H9 (cell line): ENCODE measurements around the gene HS6ST1. TPM values are rescaled to one million over a fixed set of nuclear protein-coding genes. Genes with fewer than 3 reads are reported as not detected.

Experiments
- DNase-seq: peaks from one replicate; pipeline ENCODE4 v3.0.0-alpha.2; 2017
- H2AFZ ChIP-seq: one replicate; pipeline ENCODE4 v1.6.1; 2013; ENCODE audit warnings: mild to moderate bottlenecking, low read length, control low read depth, moderate library complexity
- H2AK5ac ChIP-seq: 2 replicates; pipeline ENCODE4 v1.6.1; 2013; ENCODE audit warnings: low read length, control low read depth, mixed read lengths; ENCODE audit not compliant: insufficient read length
- H2BK120ac ChIP-seq: one replicate; pipeline ENCODE4 v1.6.1; 2013; ENCODE audit warnings: low read depth, mild to moderate bottlenecking, low read length, control low read depth, inconsistent platforms; ENCODE audit not compliant: poor library complexity, severe bottlenecking
- H2BK12ac ChIP-seq: 2 replicates; pipeline ENCODE4 v1.6.1; 2013; ENCODE audit warnings: low read length, control low read depth, mixed read lengths, low read depth; ENCODE audit not compliant: insufficient read length
- H2BK15ac ChIP-seq: 2 replicates; pipeline ENCODE4 v1.6.1; 2013; ENCODE audit warnings: low read depth, low read length, control low read depth
- H2BK20ac ChIP-seq: one replicate; pipeline ENCODE4 v1.6.1; 2013; ENCODE audit warnings: low read depth, mild to moderate bottlenecking, low read length, control low read depth, inconsistent platforms; ENCODE audit not compliant: poor library complexity, severe bottlenecking
- H2BK5ac ChIP-seq: 2 replicates; pipeline ENCODE4 v1.6.1; 2013; ENCODE audit warnings: low read length, control low read depth, mixed read lengths; ENCODE audit not compliant: insufficient read length
- H3K14ac ChIP-seq: 2 replicates; pipeline ENCODE4 v1.6.1; 2013; ENCODE audit warnings: low read length, control low read depth; ENCODE audit not compliant: insufficient read depth
- H3K18ac ChIP-seq: 2 replicates; pipeline ENCODE4 v1.6.1; 2013; ENCODE audit warnings: low read depth, mild to moderate bottlenecking, mixed read lengths, low read length, control low read depth; ENCODE audit not compliant: insufficient read length
- H3K23ac ChIP-seq: 2 replicates; pipeline ENCODE4 v1.6.1; 2013; ENCODE audit warnings: low read length, control low read depth, mixed read lengths, low read depth; ENCODE audit not compliant: insufficient read length
- H3K23me2 ChIP-seq: 2 replicates; pipeline ENCODE4 v1.6.1; 2013; ENCODE audit warnings: low read depth, mild to moderate bottlenecking, mixed read lengths, low read length, control low read depth; ENCODE audit not compliant: insufficient read length, poor library complexity, severe bottlenecking
- H3K27ac ChIP-seq: 2 replicates; pipeline ENCODE4 v1.5.1; 2013; ENCODE audit warnings: low read length, control low read depth, mixed read lengths, low read depth; ENCODE audit not compliant: insufficient read length
- H3K27me3 ChIP-seq: 2 replicates; pipeline ENCODE4 v1.6.1; 2013; ENCODE audit warnings: low read length, control low read depth, inconsistent platforms; ENCODE audit not compliant: insufficient read depth
- H3K4ac ChIP-seq: 2 replicates; pipeline ENCODE4 v1.6.1; 2013; ENCODE audit warnings: low read depth, mild to moderate bottlenecking, control low read depth, inconsistent platforms, low read length, moderate library complexity
- H3K4me1 ChIP-seq: 2 replicates; pipeline ENCODE4 v1.6.1; 2013; ENCODE audit warnings: low read length, control low read depth, inconsistent platforms; ENCODE audit not compliant: insufficient read depth
- H3K4me2 ChIP-seq: 2 replicates; pipeline ENCODE4 v1.6.1; 2013; ENCODE audit warnings: low read length, control low read depth, mixed read lengths; ENCODE audit not compliant: insufficient read length, insufficient read depth
- H3K56ac ChIP-seq: 2 replicates; pipeline ENCODE4 v1.6.1; 2013; ENCODE audit warnings: low read depth, mild to moderate bottlenecking, mixed read lengths, low read length, control low read depth; ENCODE audit not compliant: insufficient read length
- H3K79me1 ChIP-seq: 2 replicates; pipeline ENCODE4 v1.6.1; 2013; ENCODE audit warnings: low read depth, mild to moderate bottlenecking, moderate library complexity, low read length, control low read depth, inconsistent platforms; ENCODE audit not compliant: insufficient read depth, poor library complexity, severe bottlenecking
- H3K79me2 ChIP-seq: 2 replicates; pipeline ENCODE4 v1.6.1; 2013; ENCODE audit warnings: low read length, control low read depth, inconsistent platforms; ENCODE audit not compliant: insufficient read depth
- H3K9ac ChIP-seq: 2 replicates; pipeline ENCODE4 v1.6.1; 2013; ENCODE audit warnings: low read length, control low read depth, mixed read lengths; ENCODE audit not compliant: insufficient read length; ENCODE audit errors: extremely low read depth
- H3K9me3 ChIP-seq: one replicate; pipeline ENCODE4 v1.6.1; 2013; ENCODE audit warnings: low read depth, low read length, inconsistent platforms; ENCODE audit not compliant: control insufficient read depth
- H3T11ph ChIP-seq: one replicate; pipeline ENCODE4 v1.6.1; 2013; ENCODE audit warnings: mild to moderate bottlenecking, low read length, control low read depth, inconsistent platforms
- H4K20me1 ChIP-seq: one replicate; pipeline ENCODE4 v1.6.1; 2013; ENCODE audit not compliant: control insufficient read depth, insufficient read length, insufficient read depth
- H4K5ac ChIP-seq: 2 replicates; pipeline ENCODE4 v1.6.1; 2013; ENCODE audit warnings: low read depth, mild to moderate bottlenecking, mixed read lengths, low read length, control low read depth; ENCODE audit not compliant: insufficient read length
- H4K8ac ChIP-seq: replicated peaks from 2 replicates; pipeline ENCODE4 v1.6.1; 2013; ENCODE audit warnings: low read length, control low read depth, mixed read lengths, low read depth; ENCODE audit not compliant: insufficient read length
- H4K91ac ChIP-seq: 2 replicates; pipeline ENCODE4 v1.6.1; 2013; ENCODE audit warnings: low read depth, mild to moderate bottlenecking, moderate library complexity, mixed read lengths, low read length, control low read depth; ENCODE audit not compliant: insufficient read length
- H3K27ac Mint-ChIP-seq, 3 experiments: 2 replicates in 2 of 3; 3 replicates in 1 of 3; pipeline ENCODE4 v1.8.0; 2020 to 2021; ENCODE audit warnings: mixed read lengths in 3 of 3, mild to moderate bottlenecking in 1 of 3, moderate library complexity in 1 of 3
- H3K27me3 Mint-ChIP-seq: 2 replicates; pipeline ENCODE4 v1.8.0; 2021; ENCODE audit warnings: low read depth, mild to moderate bottlenecking, moderate library complexity, mixed read lengths
- H3K36me3 Mint-ChIP-seq, 3 experiments: 2 replicates in 2 of 3; 3 replicates in 1 of 3; pipeline ENCODE4 v1.8.0; 2020 to 2021; ENCODE audit warnings: low read depth in 3 of 3, mixed read lengths in 3 of 3; ENCODE audit not compliant: insufficient read depth in 1 of 3
- H3K4me1 Mint-ChIP-seq, 2 experiments: 2 replicates each; pipeline ENCODE4 v1.8.0; 2020; ENCODE audit warnings: mixed read lengths in 2 of 2
- H3K4me3 Mint-ChIP-seq, 2 experiments: 2 replicates in 1 of 2; 3 replicates in 1 of 2; pipeline ENCODE4 v1.8.0; 2020 to 2021; ENCODE audit warnings: mild to moderate bottlenecking in 2 of 2, mixed read lengths in 2 of 2, moderate library complexity in 1 of 2
- H3K9me3 Mint-ChIP-seq, 2 experiments: 2 replicates in 1 of 2; 3 replicates in 1 of 2; pipeline ENCODE4 v1.8.0; 2020; ENCODE audit warnings: mild to moderate bottlenecking in 2 of 2, mixed read lengths in 2 of 2, moderate library complexity in 1 of 2
- CTCF ChIP-seq: fragments of 200-600 bp; sonication (generic); conservative IDR thresholded peaks from 3 replicates; pipeline ENCODE4 v1.8.0; 2021; ENCODE audit warnings: antibody characterized with exemption, mild to moderate bottlenecking
- WGBS: extraction: QIAGEN DNeasy Blood & Tissue Kit; methylation state at CpG from one replicate; pipeline ENCODE4 v1.1.7; 2013; ENCODE audit warnings: missing lambda C conversion rate, low lambda C conversion rate, mixed read lengths; ENCODE audit not compliant: insufficient read length; ENCODE audit errors: extremely low coverage; 5-methylcytosine and 5-hydroxymethylcytosine counted together
- total RNA-seq: library from RNA; stranded (reverse); gene quantifications from 2 replicates; pipeline ENCODE4 v1.2.1, GENCODE V29; 2021

HS6ST1 gene
- total RNA-seq, 1 experiment from 2014 or later = 60.2 TPM

DNA sequence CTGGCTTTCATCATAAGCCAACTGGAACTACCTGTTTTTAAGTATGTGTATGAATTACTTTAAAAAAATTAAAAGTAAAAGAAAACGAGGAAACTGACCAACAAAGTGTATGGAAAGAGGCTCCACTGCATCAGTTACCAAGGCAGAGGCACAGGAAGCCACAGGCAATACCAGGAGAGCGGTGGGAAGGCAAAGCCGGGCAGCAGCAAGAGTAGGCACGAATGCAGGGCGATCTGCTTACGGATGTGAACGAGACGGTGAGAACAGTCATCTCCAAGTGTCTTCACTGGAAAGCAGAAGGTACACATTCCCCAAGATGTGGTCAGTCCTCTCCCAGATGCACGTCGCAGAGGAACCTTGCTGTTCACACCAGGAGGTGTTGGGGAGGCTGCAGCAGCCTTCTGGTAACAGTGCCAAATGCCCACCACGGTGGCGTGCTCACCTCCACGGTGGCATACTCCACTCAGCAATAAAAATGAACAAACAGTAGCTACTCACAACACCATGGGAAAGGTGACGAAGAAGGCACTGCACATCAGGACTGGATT is 43.1 kb downstream of the HS6ST1 start:
- Mint-ChIP-seq H3K4me3 (no peak overlapping the region), H3K36me3 (peaks cover 17 to 39% (median 30%) of the 10 kb centered on the region in 3 experiments), H3K27ac (no peak overlapping the region), H3K9me3 (peaks cover 0 to 7% of the 10 kb centered on the region in 2 experiments; a peak in 1 of 5 replicates), H3K27me3 (no peaks in the 10 kb centered on the region), H3K4me1 (0 out of 4 replicates have a peak, but pooled peaks cover 0 to 4% of the 10 kb centered on the region in 2 experiments)
- DNase-seq = peak; percentile 13
- Histone ChIP-seq H2AK5ac (no peak overlapping the region), H3K9ac (no peak overlapping the region), H3T11ph (no peak overlapping the region), H4K5ac (no peak overlapping the region), H3K4me1 (no peaks in the 10 kb centered on the region), H2AFZ (no peak overlapping the region), H3K79me2 (peaks cover 2% of the 10 kb centered on the region; the same call in 1 of the 2 replicates), H2BK20ac (no peak overlapping the region), H3K18ac (no peak overlapping the region), H3K9me3 (no peaks in the 10 kb centered on the region), H3K4ac (no peak overlapping the region), H3K27ac (no peak overlapping the region), H3K27me3 (no peaks in the 10 kb centered on the region), H4K20me1 (no peaks in the 10 kb centered on the region), H2BK15ac (no peak overlapping the region), H3K79me1 (no peaks in the 10 kb centered on the region), H4K8ac (no peak overlapping the region), H3K23ac (no peak overlapping the region), H4K91ac (no peak overlapping the region), H2BK120ac (no peak overlapping the region), H3K23me2 (no peaks in the 10 kb centered on the region), H3K4me2 (no peak overlapping the region), H2BK12ac (no peak overlapping the region), H2BK5ac (no peak overlapping the region), H3K56ac (no peak overlapping the region), H3K14ac (no peak overlapping the region)
- WGBS = no CpG with 5 or more reads among the region's 14 CpGs
- no peak for TF ChIP-seq CTCF
